MM.1S (cell line): Measurements from ENCODE around the gene LINGO4.

Experiments used
- EZH2 ChIP-seq: fragments of 300-600 bp; sonication (generic); optimal IDR thresholded peaks from 2 replicates; pipeline ENCODE3; 2017; ENCODE audit warnings: low read depth, mild to moderate bottlenecking, antibody characterized with exemption, low read length, mixed read lengths
- TF ChIP-seq, protein P1 (sequence below): fragments of 300-600 bp; sonication (generic); IDR thresholded peaks from 2 replicates; pipeline ENCODE4 v1.5.1; 2016; ENCODE audit warnings: antibody characterized with exemption, low read length, mixed read lengths

DNA sequence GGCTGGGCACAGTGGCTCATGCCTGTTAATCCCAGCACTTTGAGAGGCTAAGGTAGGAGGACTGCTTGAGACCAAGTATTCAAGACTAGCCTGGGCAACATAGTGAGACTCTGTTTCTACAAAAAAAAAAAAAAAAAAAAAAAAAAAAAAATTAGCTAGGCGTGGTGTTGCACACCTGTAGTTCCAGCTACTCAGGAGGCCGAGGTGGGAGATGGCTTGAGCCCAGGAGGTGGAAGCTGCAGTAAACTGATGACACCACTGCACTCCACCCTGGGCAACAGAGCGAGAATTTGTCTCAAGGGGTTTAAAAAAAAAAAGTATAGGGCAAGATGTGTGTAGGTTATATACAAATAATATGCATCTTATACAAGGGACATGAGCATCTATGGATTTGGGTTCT is 17.5 kb downstream of the LINGO4 start:
- TF ChIP-seq, protein P1, sequence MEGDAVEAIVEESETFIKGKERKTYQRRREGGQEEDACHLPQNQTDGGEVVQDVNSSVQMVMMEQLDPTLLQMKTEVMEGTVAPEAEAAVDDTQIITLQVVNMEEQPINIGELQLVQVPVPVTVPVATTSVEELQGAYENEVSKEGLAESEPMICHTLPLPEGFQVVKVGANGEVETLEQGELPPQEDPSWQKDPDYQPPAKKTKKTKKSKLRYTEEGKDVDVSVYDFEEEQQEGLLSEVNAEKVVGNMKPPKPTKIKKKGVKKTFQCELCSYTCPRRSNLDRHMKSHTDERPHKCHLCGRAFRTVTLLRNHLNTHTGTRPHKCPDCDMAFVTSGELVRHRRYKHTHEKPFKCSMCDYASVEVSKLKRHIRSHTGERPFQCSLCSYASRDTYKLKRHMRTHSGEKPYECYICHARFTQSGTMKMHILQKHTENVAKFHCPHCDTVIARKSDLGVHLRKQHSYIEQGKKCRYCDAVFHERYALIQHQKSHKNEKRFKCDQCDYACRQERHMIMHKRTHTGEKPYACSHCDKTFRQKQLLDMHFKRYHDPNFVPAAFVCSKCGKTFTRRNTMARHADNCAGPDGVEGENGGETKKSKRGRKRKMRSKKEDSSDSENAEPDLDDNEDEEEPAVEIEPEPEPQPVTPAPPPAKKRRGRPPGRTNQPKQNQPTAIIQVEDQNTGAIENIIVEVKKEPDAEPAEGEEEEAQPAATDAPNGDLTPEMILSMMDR = no peak
- no peak for TF ChIP-seq EZH2
